Adrenal gland (tissue), 12 donors: ENCODE results near the gene PARG. TPM values are rescaled to one million over a fixed set of nuclear protein-coding genes. Genes with fewer than 3 reads are reported as not detected.

Experiments
- DNase-seq, 7 donors: peaks; one replicate each; pipeline ENCODE4 v3.0.0-alpha.2; 2019 to 2020
- H3K27ac ChIP-seq, 5 donors: fragments of 200-600 bp; sonication (generic) in 4 of 5; 1 replicate in 3 of 5; 2 replicates in 2 of 5; pipeline versions ENCODE4 v1.5.1 to v1.8.0; 2016 to 2020; ENCODE audit warnings: mild to moderate bottlenecking in 1 of 5
- H3K27me3 ChIP-seq: fragments of 200-600 bp; 2 replicates; pipeline ENCODE4 v1.8.0; 2021
- H3K36me3 ChIP-seq, 2 donors: fragments of 200-600 bp; replicated peaks in 1 of 2; 1 replicate in 1 of 2; 2 replicates in 1 of 2; pipeline versions ENCODE4 v1.5.1 to v1.8.0; 2018 to 2022
- H3K4me1 ChIP-seq, 2 donors: fragments of 200-600 bp; replicated peaks in 1 of 2; 1 replicate in 1 of 2; 2 replicates in 1 of 2; pipeline versions ENCODE4 v1.5.1 to v1.8.0; 2018 to 2021
- H3K4me3 ChIP-seq, 4 donors: fragments of 200-600 bp; sonication (generic) in 3 of 4; one replicate each; pipeline ENCODE4 v1.5.1; 2016 to 2018
- H3K9me3 ChIP-seq, 3 donors: fragments of 200-600 bp; sonication (generic) in 1 of 3; replicated peaks in 1 of 3; 1 replicate in 2 of 3; 2 replicates in 1 of 3; pipeline versions ENCODE4 v1.5.1 to v1.8.0; 2016 to 2021
- CTCF ChIP-seq, 6 experiments: fragments of 450-650 bp in 4 of 6; fragments of 200-600 bp in 2 of 6; sonication (generic) in 1 of 6; IDR thresholded peaks; 1 replicate in 5 of 6; 2 replicates in 1 of 6; pipeline versions ENCODE4 v1.5.1 to v1.8.0; 2016 to 2021; ENCODE audit warnings: antibody characterized with exemption in 6 of 6, mild to moderate bottlenecking in 2 of 6, moderate library complexity in 1 of 6
- POLR2A ChIP-seq, 2 donors: fragments of 450-650 bp; IDR thresholded peaks; one replicate each; pipeline ENCODE4 v1.6.1; 2017; ENCODE audit warnings: antibody characterized with exemption in 2 of 2, mild to moderate bottlenecking in 2 of 2, moderate library complexity in 1 of 2
- WGBS, 4 donors: extraction: QIAGEN DNeasy Blood & Tissue Kit in 2 of 4; methylation state at CpG; one replicate each; pipeline versions ENCODE4 v1.1.5 to v1.1.7; 2013 to 2017; 5-methylcytosine and 5-hydroxymethylcytosine counted together
- intact Hi-C, 2 donors: fragments of 100-400 bp; cut with DNase I; formaldehyde crosslinking; loops; one replicate each; pipeline versions ENCODE4 v1.14.1 to v1.15.0; 2022 to 2023
- polyA plus RNA-seq, 3 donors: library from polyadenylated mRNA; stranded (reverse); fragments of 200-250 nt in 2 of 3; fragments of 350-450 nt in 1 of 3; fragmentation: Illumina TruSeq in 1 of 3; extraction: RNeasy Lipid Tissue Mini Kit (QIAGEN cat#74804) in 1 of 3; gene quantifications; one replicate each; pipeline ENCODE4 v1.2.3, GENCODE V29; 2013 to 2014
- total RNA-seq, 9 donors: library from RNA; depleted of rRNA in 4 of 9; stranded (reverse); fragments of >200 nt in 4 of 9; fragments of 120-200 nt in 1 of 9; fragmentation: NEBNext Ultra II Directional in 1 of 9; extraction: Animal tissue kit (Norgen Biotek cat#: 25700) in 1 of 9; gene quantifications; one replicate each; pipeline versions ENCODE4 v1.1.0 to v1.2.4, GENCODE V29; 2013 to 2023
- donor health status: healthy with polysubstance abuse.
- donor health status: Bipolar disorder and iron deficiency.
- donor health status: DM: yes; HTN: yes; CAD: no.
- donor health status: DM: no; HTN: no; CAD: no.
- donor health status: DM: no; HTN: no; CAD: no.
- donor health status: DM: yes; HTN: yes; CAD: no.

Gene PARG
- total and polyA plus RNA-seq, 12 donors: 3.1 to 56.8 (median 21.8) TPM

- intact Hi-C loops: no loop called here
- no peaks in the 10 kb centered on the region for H3K36me3 ChIP-seq
- no peaks in the 10 kb centered on the region for H3K9me3 ChIP-seq
- TF ChIP-seq POLR2A (IDR thresholded peaks at IDR 0.05) (no peak), CTCF (IDR thresholded peaks at IDR 0.05) (no peak)
- H3K27ac ChIP-seq: no peak overlapping the region
- H3K4me3 ChIP-seq: no peak overlapping the region
- no peak for DNase-seq
- 56 to 70% (median 62%) methylated on average over 5 of the region's 5 CpGs for WGBS, 4 donors
- H3K4me1 ChIP-seq: no peaks in the 10 kb centered on the region
- H3K27me3 ChIP-seq: no peaks in the 10 kb centered on the region
These were observed 158.2 kb downstream of the PARG start for GRCh38 chr10:49783645-49784044.

GRCh38 chr10:49781247-49781646, 160.6 kb downstream of the PARG start:
- intact Hi-C loops: no loop called here
- H3K27ac ChIP-seq: no peak overlapping the region

GRCh38 chr10:49778197-49778596, 163.6 kb downstream of the PARG start:
- Histone ChIP-seq H3K36me3 (no peaks in the 10 kb centered on the region), H3K9me3 (no peaks in the 10 kb centered on the region), H3K4me1 (no peaks in the 10 kb centered on the region), H3K27me3 (no peaks in the 10 kb centered on the region), H3K4me3 (no peak overlapping the region), H3K27ac (no peak overlapping the region)
- no peak for DNase-seq
- 61 to 80% (median 65%) methylated on average over 3 of the region's 3 CpGs for WGBS, 4 donors
- intact Hi-C loops: no loop called here
- TF ChIP-seq POLR2A (IDR thresholded peaks at IDR 0.05) (no peak), CTCF (IDR thresholded peaks at IDR 0.05) (no peak)

More at GRCh38 chr10:49781247-49781646, 160.6 kb downstream of the PARG start:
- no peak for DNase-seq
- Histone ChIP-seq H3K9me3 (no peaks in the 10 kb centered on the region), H3K4me1 (no peaks in the 10 kb centered on the region), H3K36me3 (no peaks in the 10 kb centered on the region), H3K27me3 (no peaks in the 10 kb centered on the region), H3K4me3 (no peak overlapping the region)
- no peak for TF ChIP-seq POLR2A (IDR thresholded peaks at IDR 0.05)
- TF ChIP-seq CTCF (IDR thresholded peaks at IDR 0.05): no peak

- Histone ChIP-seq H3K4me1 (no peaks in the 10 kb centered on the region), H3K27me3 (no peaks in the 10 kb centered on the region), H3K9me3 (no peaks in the 10 kb centered on the region), H3K4me3 (no peak overlapping the region), H3K36me3 (no peaks in the 10 kb centered on the region), H3K27ac (no peak overlapping the region)
- intact Hi-C loops: no loop called here
- 75 to 87% (median 82%) methylated on average over 4 of the region's 4 CpGs for WGBS, 4 donors
- TF ChIP-seq CTCF (IDR thresholded peaks at IDR 0.05) (no peak), POLR2A (IDR thresholded peaks at IDR 0.05) (no peak)
- DNase-seq: no peak
These were observed 165.0 kb downstream of the PARG start for GRCh38 chr10:49776851-49777250.
